ENCODE measurements around the gene HCFC2.

DNA sequence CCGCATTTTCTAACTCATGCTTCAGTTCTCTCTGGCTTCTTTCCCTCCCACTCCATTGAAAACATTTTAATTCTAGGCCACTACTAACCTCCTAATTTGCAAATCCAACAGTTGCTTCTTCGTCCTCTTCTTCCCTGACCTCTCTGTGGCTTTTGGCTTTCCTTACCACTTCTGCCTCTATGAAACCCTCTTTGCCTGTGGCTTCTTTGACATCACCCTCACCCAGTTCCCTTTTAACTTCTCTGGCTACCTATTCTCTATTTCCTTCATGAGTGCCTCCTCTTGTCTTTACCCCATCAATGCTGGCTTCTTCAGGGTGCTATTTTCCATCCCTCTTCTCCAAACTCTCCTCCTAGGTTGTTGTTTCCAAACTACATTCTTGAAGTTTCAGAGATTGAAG is 4.4 kb upstream of the HCFC2 start:
- TF ChIP-seq, protein P1, sequence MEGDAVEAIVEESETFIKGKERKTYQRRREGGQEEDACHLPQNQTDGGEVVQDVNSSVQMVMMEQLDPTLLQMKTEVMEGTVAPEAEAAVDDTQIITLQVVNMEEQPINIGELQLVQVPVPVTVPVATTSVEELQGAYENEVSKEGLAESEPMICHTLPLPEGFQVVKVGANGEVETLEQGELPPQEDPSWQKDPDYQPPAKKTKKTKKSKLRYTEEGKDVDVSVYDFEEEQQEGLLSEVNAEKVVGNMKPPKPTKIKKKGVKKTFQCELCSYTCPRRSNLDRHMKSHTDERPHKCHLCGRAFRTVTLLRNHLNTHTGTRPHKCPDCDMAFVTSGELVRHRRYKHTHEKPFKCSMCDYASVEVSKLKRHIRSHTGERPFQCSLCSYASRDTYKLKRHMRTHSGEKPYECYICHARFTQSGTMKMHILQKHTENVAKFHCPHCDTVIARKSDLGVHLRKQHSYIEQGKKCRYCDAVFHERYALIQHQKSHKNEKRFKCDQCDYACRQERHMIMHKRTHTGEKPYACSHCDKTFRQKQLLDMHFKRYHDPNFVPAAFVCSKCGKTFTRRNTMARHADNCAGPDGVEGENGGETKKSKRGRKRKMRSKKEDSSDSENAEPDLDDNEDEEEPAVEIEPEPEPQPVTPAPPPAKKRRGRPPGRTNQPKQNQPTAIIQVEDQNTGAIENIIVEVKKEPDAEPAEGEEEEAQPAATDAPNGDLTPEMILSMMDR (IDR thresholded peaks at IDR 0.05) = no peak
- no peak for TF ChIP-seq POLR2A (IDR thresholded peaks at IDR 0.05)
